WTC11 (cell line): Measurements from ENCODE around the gene NUP93.

Experiments
- ATF3 ChIP-seq: sonication (generic); formaldehyde crosslinking; conservative IDR thresholded peaks from 2 replicates; pipeline ENCODE4 v1.8.1; 2022; ENCODE audit warnings: mild to moderate bottlenecking, missing genetic modification reagents
- CREB1 ChIP-seq: sonication (generic); formaldehyde crosslinking; IDR thresholded peaks from 2 replicates; pipeline ENCODE4 v1.8.0; 2023; ENCODE audit warnings: mild to moderate bottlenecking, missing genetic modification reagents
- CTCF ChIP-seq: fragments of 200-600 bp; IDR thresholded peaks from 2 replicates; pipeline ENCODE4 v1.8.0; 2022; ENCODE audit warnings: antibody characterized with exemption
- FOXP4 ChIP-seq: sonication (generic); formaldehyde crosslinking; IDR thresholded peaks from 2 replicates; pipeline ENCODE4 v1.8.0; 2022; ENCODE audit warnings: mild to moderate bottlenecking, missing genetic modification reagents
- GABPB1 ChIP-seq: sonication (generic); formaldehyde crosslinking; IDR thresholded peaks from 2 replicates; pipeline ENCODE4 v1.8.1; 2023; ENCODE audit warnings: mild to moderate bottlenecking, missing genetic modification reagents
- HMGXB4 ChIP-seq: sonication (generic); formaldehyde crosslinking; IDR thresholded peaks from 2 replicates; pipeline ENCODE4 v1.8.1; 2023; ENCODE audit warnings: mild to moderate bottlenecking, moderate library complexity, missing genetic modification reagents
- IRF2 ChIP-seq: sonication (generic); formaldehyde crosslinking; IDR thresholded peaks from 2 replicates; pipeline ENCODE4 v1.8.0; 2022; ENCODE audit warnings: low read depth, missing genetic modification reagents, borderline replicate concordance
- MYBL2 ChIP-seq: sonication (generic); formaldehyde crosslinking; IDR thresholded peaks from 2 replicates; pipeline ENCODE4 v1.8.1; 2023; ENCODE audit warnings: mild to moderate bottlenecking, moderate library complexity, missing genetic modification reagents
- RORB ChIP-seq: fragments of 250-450 bp; sonication (Bioruptor Pico); IDR thresholded peaks from 2 replicates; pipeline ENCODE4 v1.9.0; 2021; ENCODE audit warnings: mild to moderate bottlenecking
- SP1 ChIP-seq: sonication (generic); formaldehyde crosslinking; conservative IDR thresholded peaks from 2 replicates; pipeline ENCODE4 v1.8.1; 2022; ENCODE audit warnings: missing genetic modification reagents
- TCF7 ChIP-seq: sonication (generic); formaldehyde crosslinking; IDR thresholded peaks from 2 replicates; pipeline ENCODE4 v1.8.0; 2022; ENCODE audit warnings: mild to moderate bottlenecking, low read depth, missing genetic modification reagents, moderate library complexity
- USF2 ChIP-seq: sonication (generic); formaldehyde crosslinking; IDR thresholded peaks from 2 replicates; pipeline ENCODE4 v1.8.1; 2023; ENCODE audit warnings: mild to moderate bottlenecking, missing genetic modification reagents, moderate library complexity
- ZBTB43 ChIP-seq: sonication (generic); formaldehyde crosslinking; IDR thresholded peaks from 2 replicates; pipeline ENCODE4 v1.8.1; 2023; ENCODE audit warnings: mild to moderate bottlenecking, missing genetic modification reagents

- no peak for TF ChIP-seq CTCF
- TF ChIP-seq RORB (CRISPR knock-in tag) = no peak
- no peak for TF ChIP-seq ZBTB43 (CRISPR knock-in tag)
- TF ChIP-seq HMGXB4 (CRISPR knock-in tag) = no peak
- TF ChIP-seq GABPB1 (CRISPR knock-in tag) = no peak
- TF ChIP-seq CREB1 (CRISPR knock-in tag) = no peak
- no peak for TF ChIP-seq IRF2 (CRISPR knock-in tag)
- no peak for TF ChIP-seq ATF3
- no peak for TF ChIP-seq MYBL2
- TF ChIP-seq FOXP4 = no peak
- no peak for TF ChIP-seq USF2 (CRISPR knock-in tag)
- no peak for TF ChIP-seq TCF7 (CRISPR knock-in tag)
- no peak for TF ChIP-seq SP1
These were observed 6.5 kb downstream of the NUP93 start for GRCh38 chr16:56736476-56736875.
